ENCODE measurements around the gene UBE2F.
"Not testable (repeated sequence)": the region's sequence is repeated elsewhere in the genome, so short reads cannot be mapped to it uniquely, and the experiment has no call there.

UBE2F gene

DNA sequence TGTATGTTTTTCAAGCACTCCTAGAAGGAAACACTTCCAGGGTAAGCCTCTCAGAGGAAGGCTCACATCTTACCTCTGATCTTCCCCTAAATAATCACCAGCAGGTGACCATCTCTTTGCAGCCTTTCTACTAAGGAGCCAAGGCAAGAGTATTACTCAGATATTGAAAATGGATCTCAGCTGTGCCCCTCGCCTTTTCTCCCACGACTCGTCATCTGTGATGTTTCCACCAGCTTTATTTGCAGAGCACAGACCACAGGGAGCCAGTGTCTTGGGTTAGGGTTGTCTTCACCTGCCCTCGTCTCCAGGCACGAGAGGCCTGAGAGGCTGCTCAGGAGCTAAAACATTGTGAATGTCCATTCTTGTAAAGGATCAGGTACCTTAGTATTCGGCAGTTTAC is 77.0 kb downstream of the UBE2F start:
- no peak for DNase-seq (ENCODE audit: low spot score)
- no peak for TF ChIP-seq CTCF (IDR thresholded peaks at IDR 0.05; ENCODE audit: borderline replicate concordance, control extremely low read depth, extremely low read depth, insufficient read depth, missing control alignments)
- in situ Hi-C loops (cut with MboI; ENCODE audit: low sequenced_read_pairs, unreplicated experiment), result no loop called here

DNA sequence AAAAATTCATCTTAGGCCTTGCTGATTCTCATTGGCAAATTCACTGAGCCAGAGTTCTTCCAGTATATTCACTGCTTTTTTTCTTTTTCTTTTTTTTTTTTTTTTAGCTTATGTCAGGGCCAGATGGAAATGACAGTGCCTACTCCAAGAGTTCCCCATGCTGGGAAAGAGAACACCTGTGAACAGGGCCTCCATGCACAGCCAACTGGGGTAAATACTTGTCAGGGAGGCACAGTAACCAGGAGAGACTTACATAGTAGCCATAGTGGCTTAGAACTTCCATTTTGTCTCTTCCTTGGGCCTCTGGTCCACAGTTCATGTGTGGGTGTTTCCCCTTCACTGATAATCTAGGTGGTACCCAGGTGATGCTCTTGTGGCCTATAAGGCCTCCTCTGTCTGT is 78.8 kb downstream of the UBE2F start:
- DNase-seq (ENCODE audit: low spot score), result no peak
- no peak for TF ChIP-seq CTCF (IDR thresholded peaks at IDR 0.05; ENCODE audit: borderline replicate concordance, control extremely low read depth, extremely low read depth, insufficient read depth, missing control alignments)
- in situ Hi-C loops (cut with MboI; ENCODE audit: low sequenced_read_pairs, unreplicated experiment), result no loop called here

- TF ChIP-seq CTCF (IDR thresholded peaks at IDR 0.05; ENCODE audit: borderline replicate concordance, control extremely low read depth, extremely low read depth, insufficient read depth, missing control alignments), result no peak
- no peak for DNase-seq (ENCODE audit: low spot score)
- in situ Hi-C loops (cut with MboI; ENCODE audit: low sequenced_read_pairs, unreplicated experiment), result no loop called here
Measured at GRCh38 chr2:238046725-238047270, 80.0 kb downstream of the UBE2F start.

DNA sequence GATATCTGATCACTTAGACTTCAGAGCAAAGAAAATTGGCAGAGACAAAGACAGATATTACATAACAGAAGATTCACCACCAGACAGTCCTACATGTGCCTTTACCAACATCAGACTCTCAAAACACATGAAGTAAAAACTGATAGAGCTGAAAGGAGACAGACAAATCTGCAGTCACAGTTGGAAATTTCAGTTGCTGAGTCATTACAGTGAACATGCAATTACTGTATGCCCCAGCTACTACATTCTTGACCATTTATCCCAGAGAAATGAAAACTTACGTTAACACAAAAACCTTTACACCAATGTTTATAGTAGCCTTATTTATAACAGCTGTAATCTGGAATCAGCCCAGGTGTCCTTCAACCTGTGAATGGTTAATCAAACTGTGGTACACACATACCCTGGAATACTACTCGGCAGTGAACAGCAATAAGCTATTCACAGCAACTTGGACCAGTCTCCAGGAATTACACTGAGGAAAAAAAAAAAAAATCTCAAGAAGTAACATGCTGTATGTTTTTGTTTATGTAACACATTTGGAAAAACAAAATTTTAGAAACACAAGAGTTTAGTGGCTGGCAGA is 86.5 kb downstream of the UBE2F start:
- no peak for DNase-seq (ENCODE audit: low spot score)
- no peak for TF ChIP-seq CTCF (IDR thresholded peaks at IDR 0.05; ENCODE audit: borderline replicate concordance, control extremely low read depth, extremely low read depth, insufficient read depth, missing control alignments)
- in situ Hi-C loops (cut with MboI; ENCODE audit: low sequenced_read_pairs, unreplicated experiment), result no loop called here

DNA sequence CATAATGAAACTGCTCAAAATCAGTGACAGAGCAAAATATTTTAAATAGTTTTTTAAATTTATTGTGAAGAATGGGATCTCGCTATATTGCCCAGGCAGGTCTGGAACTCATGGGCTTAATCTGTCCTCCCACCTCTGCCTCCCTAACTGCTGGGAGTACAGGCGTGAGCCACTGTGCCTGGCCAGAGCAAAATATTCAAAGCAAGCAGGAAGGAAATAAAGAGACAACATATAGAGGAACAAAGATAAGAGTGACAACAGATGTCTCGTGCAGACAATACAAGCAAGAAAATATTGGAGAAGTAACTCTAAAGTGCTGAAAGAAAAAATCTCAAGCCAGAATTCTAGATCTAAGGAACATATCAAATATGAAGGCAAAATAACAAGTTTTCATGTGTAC is 89.0 kb downstream of the UBE2F start:
- no peak for DNase-seq (ENCODE audit: low spot score)
- in situ Hi-C loops (cut with MboI; ENCODE audit: low sequenced_read_pairs, unreplicated experiment), result no loop called here
- no peak for TF ChIP-seq CTCF (IDR thresholded peaks at IDR 0.05; ENCODE audit: borderline replicate concordance, control extremely low read depth, extremely low read depth, insufficient read depth, missing control alignments)

DNA sequence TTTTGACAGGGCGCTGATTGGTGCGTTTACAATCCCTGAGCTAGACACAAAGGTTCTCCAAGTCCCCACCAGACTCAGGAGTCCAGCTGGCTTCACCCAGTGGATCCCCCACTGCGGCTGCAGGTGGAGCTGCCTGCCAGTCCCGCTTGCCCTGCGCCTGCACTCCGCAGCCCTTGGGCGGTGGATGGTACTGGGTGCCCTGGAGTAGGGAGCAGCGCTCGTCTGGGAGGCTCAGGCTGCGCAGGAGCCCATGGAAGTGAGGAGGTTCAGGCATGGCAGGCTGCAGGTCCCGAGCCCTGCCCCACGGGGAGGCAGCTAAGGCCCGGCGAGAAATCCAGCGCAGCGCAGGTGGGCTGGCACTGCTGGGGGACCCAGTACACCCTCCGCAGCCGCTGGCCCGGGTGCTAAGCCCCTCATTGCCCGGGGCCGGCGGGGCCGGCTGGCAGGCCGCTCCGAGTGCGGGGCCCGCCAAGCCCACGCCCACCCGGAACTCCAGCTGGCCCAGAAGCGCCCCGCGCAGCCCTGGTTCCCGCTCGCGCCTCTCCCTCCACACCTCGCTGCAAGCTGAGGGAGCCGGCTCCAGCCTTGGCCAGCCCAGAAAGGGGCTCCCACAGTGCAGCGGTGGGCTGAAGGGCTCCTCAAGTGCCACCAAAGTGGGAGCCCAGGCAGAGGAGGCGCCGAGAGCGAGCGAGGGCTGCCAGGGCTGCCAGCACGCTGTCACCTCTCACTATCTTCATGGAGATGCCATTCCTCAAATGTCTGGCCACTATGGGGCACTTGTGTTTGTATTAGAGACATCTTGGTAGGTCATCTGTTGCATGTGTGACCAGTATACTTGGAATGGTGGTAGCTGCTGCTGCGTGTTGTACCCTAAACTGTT is 91.1 kb downstream of the UBE2F start:
- DNase-seq (ENCODE audit: low spot score); in situ Hi-C loops (cut with MboI; ENCODE audit: low sequenced_read_pairs, unreplicated experiment): not testable (repeated sequence)

DNA sequence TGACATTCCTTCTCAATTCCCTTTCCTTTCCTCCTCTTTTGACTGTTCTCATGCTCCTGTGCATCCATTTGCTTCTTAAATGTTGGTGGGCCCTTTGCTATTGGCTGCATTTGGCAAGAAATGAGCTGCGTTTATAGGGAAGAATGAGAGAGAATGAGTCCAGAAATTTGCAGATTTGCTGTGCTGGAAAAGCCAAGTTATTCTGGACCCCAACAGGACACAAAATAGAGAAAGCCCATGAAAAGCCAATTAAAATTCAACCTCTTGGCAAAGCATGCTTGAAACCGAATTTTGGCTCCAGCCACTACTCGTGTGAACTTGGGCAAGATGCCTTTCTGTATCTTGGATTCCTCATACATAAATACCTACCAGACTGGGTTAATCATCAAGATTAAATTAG is 92.7 kb downstream of the UBE2F start:
- no peak for DNase-seq (ENCODE audit: low spot score)

More for the DNA sequence above, 92.7 kb downstream of the UBE2F start:
- no peak for TF ChIP-seq CTCF (IDR thresholded peaks at IDR 0.05; ENCODE audit: borderline replicate concordance, control extremely low read depth, extremely low read depth, insufficient read depth, missing control alignments)
- in situ Hi-C loops (cut with MboI; ENCODE audit: low sequenced_read_pairs, unreplicated experiment), result no loop called here
